ENCODE measurements around the gene ALOX15.

GRCh38 chr17:4636474-4637100, 4.9 kb downstream of the ALOX15 start:
- TF ChIP-seq, protein P1, sequence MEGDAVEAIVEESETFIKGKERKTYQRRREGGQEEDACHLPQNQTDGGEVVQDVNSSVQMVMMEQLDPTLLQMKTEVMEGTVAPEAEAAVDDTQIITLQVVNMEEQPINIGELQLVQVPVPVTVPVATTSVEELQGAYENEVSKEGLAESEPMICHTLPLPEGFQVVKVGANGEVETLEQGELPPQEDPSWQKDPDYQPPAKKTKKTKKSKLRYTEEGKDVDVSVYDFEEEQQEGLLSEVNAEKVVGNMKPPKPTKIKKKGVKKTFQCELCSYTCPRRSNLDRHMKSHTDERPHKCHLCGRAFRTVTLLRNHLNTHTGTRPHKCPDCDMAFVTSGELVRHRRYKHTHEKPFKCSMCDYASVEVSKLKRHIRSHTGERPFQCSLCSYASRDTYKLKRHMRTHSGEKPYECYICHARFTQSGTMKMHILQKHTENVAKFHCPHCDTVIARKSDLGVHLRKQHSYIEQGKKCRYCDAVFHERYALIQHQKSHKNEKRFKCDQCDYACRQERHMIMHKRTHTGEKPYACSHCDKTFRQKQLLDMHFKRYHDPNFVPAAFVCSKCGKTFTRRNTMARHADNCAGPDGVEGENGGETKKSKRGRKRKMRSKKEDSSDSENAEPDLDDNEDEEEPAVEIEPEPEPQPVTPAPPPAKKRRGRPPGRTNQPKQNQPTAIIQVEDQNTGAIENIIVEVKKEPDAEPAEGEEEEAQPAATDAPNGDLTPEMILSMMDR (IDR thresholded peaks at IDR 0.05; ENCODE audit: low read depth, low read length), result no peak
- TF ChIP-seq POLR2A (IDR thresholded peaks at IDR 0.05; ENCODE audit: extremely low read depth, insufficient read length), result no peak
- TF ChIP-seq MAX (IDR thresholded peaks at IDR 0.05; ENCODE audit: low read depth, low read length), result no peak
- no peak for TF ChIP-seq MYC (IDR thresholded peaks at IDR 0.05; ENCODE audit: low read depth, low read length)

All from NB4 (cell line).